Measurements from ENCODE around the gene ARNT2.

Gene ARNT2

GRCh38 chr15:80587007-80587406 lies 182.8 kb downstream of the ARNT2 start:
- Histone ChIP-seq H3K36me3 (ENCODE audit: insufficient read depth) (no peaks in the 10 kb centered on the region), H4K20me1 (ENCODE audit: insufficient read depth) (no peaks in the 10 kb centered on the region), H3K27ac (no peak overlapping the region), H3K4me1 (ENCODE audit: low read depth, poor library complexity, severe bottlenecking) (no peaks in the 10 kb centered on the region), H3K4me3 (IDR thresholded peaks at IDR 0.05; ENCODE audit: insufficient read depth, low read depth, low read length) (no peak overlapping the region), H3K79me2 (ENCODE audit: insufficient read depth, low read depth) (no peaks in the 10 kb centered on the region), H3K27me3 (ENCODE audit: insufficient read depth, low read depth) (no peaks in the 10 kb centered on the region), H2AFZ (ENCODE audit: low read depth) (no peak overlapping the region), H3K4me2 (no peak overlapping the region), H3K9ac (no peak overlapping the region)
- no peak for TF ChIP-seq CTCF (conservative IDR thresholded peaks at IDR 0.05; ENCODE audit: low read depth, low read length)

DNA sequence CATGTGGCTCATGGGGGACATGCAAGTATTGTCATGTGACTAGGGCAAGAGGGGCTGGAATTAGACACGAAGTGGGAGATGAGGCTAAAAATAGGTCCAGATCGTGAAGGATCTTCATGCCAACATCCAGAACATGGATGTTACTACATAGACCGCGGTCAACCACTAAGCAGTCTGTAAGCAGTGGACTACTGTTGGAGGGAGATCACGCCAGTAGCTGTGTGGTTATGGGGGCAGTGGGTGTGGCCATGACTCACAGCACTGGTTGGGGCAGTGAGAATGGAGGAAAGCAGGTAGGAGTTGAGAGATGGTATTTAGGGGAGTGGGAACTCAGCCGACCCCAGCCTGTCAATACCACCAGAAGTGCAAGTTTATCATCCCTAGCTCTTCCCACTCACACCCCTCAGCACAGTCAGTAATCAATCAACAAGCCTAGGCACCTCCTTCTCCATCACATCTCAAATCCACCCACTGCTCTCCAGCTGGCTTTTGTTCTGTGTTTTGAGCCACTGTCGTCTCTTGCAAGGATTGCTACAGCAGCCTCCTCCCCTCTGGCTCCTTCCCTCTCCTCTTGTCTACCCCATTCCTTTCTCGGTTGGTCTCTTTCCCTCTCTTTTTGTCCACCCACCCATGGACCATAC lies 183.8 kb downstream of the ARNT2 start:
- no peak overlapping the region for H3K27ac ChIP-seq
- H2AFZ ChIP-seq (ENCODE audit: low read depth): no peak overlapping the region
- no peak overlapping the region for H3K9ac ChIP-seq
- no peaks in the 10 kb centered on the region for H4K20me1 ChIP-seq (ENCODE audit: insufficient read depth)
- no peaks in the 10 kb centered on the region for H3K4me1 ChIP-seq (ENCODE audit: low read depth, poor library complexity, severe bottlenecking)
- no peak overlapping the region for H3K4me2 ChIP-seq
- no peaks in the 10 kb centered on the region for H3K36me3 ChIP-seq (ENCODE audit: insufficient read depth)
- H3K4me3 ChIP-seq (IDR thresholded peaks at IDR 0.05; ENCODE audit: insufficient read depth, low read depth, low read length): no peak overlapping the region
- H3K79me2 ChIP-seq (ENCODE audit: insufficient read depth, low read depth): no peaks in the 10 kb centered on the region
- H3K27me3 ChIP-seq (ENCODE audit: insufficient read depth, low read depth): no peaks in the 10 kb centered on the region
- no peak for TF ChIP-seq CTCF (conservative IDR thresholded peaks at IDR 0.05; ENCODE audit: low read depth, low read length)

DNA sequence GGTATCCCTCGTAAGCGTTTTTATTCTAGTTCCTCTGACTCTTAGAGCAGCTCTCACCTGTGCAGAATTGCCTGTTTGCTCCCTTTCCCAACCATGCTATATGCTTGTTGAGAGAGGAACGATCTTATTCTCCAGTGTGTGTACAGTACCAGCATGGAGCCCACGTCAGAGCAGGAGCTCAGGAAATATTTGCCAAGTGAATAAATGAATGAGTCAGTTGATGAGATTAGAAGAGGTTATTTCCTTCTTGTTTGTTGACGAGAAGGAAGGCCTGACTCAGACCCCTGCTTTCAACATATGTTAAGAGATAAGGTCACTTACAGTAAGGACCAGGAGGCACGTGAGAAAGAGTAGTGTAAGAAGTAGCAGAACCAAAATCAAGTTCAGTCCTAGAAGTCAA lies 184.6 kb downstream of the ARNT2 start:
- Histone ChIP-seq H3K9ac (no peak overlapping the region), H3K4me3 (IDR thresholded peaks at IDR 0.05; ENCODE audit: insufficient read depth, low read depth, low read length) (no peak overlapping the region), H3K27ac (no peak overlapping the region), H3K4me1 (ENCODE audit: low read depth, poor library complexity, severe bottlenecking) (no peaks in the 10 kb centered on the region), H3K27me3 (ENCODE audit: insufficient read depth, low read depth) (no peaks in the 10 kb centered on the region), H4K20me1 (ENCODE audit: insufficient read depth) (no peaks in the 10 kb centered on the region), H2AFZ (ENCODE audit: low read depth) (no peak overlapping the region), H3K4me2 (no peak overlapping the region), H3K36me3 (ENCODE audit: insufficient read depth) (no peaks in the 10 kb centered on the region), H3K79me2 (ENCODE audit: insufficient read depth, low read depth) (no peaks in the 10 kb centered on the region)
- no peak for TF ChIP-seq CTCF (conservative IDR thresholded peaks at IDR 0.05; ENCODE audit: low read depth, low read length)

- H3K27me3 ChIP-seq (ENCODE audit: insufficient read depth, low read depth): no peaks in the 10 kb centered on the region
- H3K79me2 ChIP-seq (ENCODE audit: insufficient read depth, low read depth): no peaks in the 10 kb centered on the region
- no peak overlapping the region for H3K4me3 ChIP-seq (IDR thresholded peaks at IDR 0.05; ENCODE audit: insufficient read depth, low read depth, low read length)
- TF ChIP-seq CTCF (conservative IDR thresholded peaks at IDR 0.05; ENCODE audit: low read depth, low read length): no peak
- no peaks in the 10 kb centered on the region for H4K20me1 ChIP-seq (ENCODE audit: insufficient read depth)
- no peak overlapping the region for H3K9ac ChIP-seq
- H3K27ac ChIP-seq: no peak overlapping the region
- H3K4me2 ChIP-seq: no peak overlapping the region
- no peaks in the 10 kb centered on the region for H3K4me1 ChIP-seq (ENCODE audit: low read depth, poor library complexity, severe bottlenecking)
- H2AFZ ChIP-seq (ENCODE audit: low read depth): no peak overlapping the region
- H3K36me3 ChIP-seq (ENCODE audit: insufficient read depth): no peaks in the 10 kb centered on the region
Measured at GRCh38 chr15:80590761-80591355, 186.7 kb downstream of the ARNT2 start.

Data from KMS-11 (cell line).